Mammary epithelial cell (primary cell): ENCODE results near the gene TRPV5.

Experiments used
- CTCF ChIP-seq, 2 donors: IDR thresholded peaks in 1 of 2; conservative IDR thresholded peaks in 1 of 2; 2 replicates each; pipeline ENCODE4 v1.5.1; 2011 to 2012; ENCODE audit warnings: inconsistent platforms in 2 of 2, low read length in 2 of 2, mild to moderate bottlenecking in 2 of 2, control low read depth in 1 of 2, low read depth in 1 of 2; ENCODE audit not compliant: insufficient read depth in 1 of 2; ENCODE audit errors: extremely low read depth in 1 of 2
- EZH2 ChIP-seq: IDR thresholded peaks from 2 replicates; pipeline ENCODE4 v1.6.1; 2012; ENCODE audit warnings: low read length, inconsistent platforms, borderline replicate concordance

- TF ChIP-seq EZH2 (no peak), CTCF (conservative IDR thresholded peaks at IDR 0.05 in 1 of 2, IDR thresholded peaks at IDR 0.05 in 1 of 2; ENCODE audit: extremely low read depth in 1 of 2, insufficient read depth in 1 of 2, low read depth in 1 of 2, low read length in 2 of 2) (no peak)
Observed at GRCh38 chr7:142862786-142863400, 70.7 kb downstream of the TRPV5 start.
